Activated naive CD8-positive, alpha-beta T cell treated with anti-CD3 and anti-CD28 coated beads, Interleukin-2, amount 10 ng/mL, durations not matched to agents 7 days and 5 days (primary cell): ENCODE results near the gene LTF. TPM values are rescaled to one million over a fixed set of nuclear protein-coding genes. Genes with fewer than 3 reads are reported as not detected.

Source experiments
- ATAC-seq: fragments of 150-1000 bp; cut with Tn5 transposase; one replicate; pipeline ENCODE4 v1.10.0; 2021; ENCODE audit warnings: low read depth, moderate library complexity
- POLR2A ChIA-PET: fragments of 350-600 bp; sonication (Branson Sonifier 250); formaldehyde crosslinking; loops from one replicate; lab custom pipeline; 2021; ENCODE audit warnings: antibody characterized with exemption; lab: Charles Lee
- DNase-seq: peaks from one replicate; pipeline ENCODE4 v3.0.0; 2021
- H3K27ac Mint-ChIP-seq: one replicate; pipeline ENCODE4 v1.8.0; 2022; ENCODE audit warnings: mild to moderate bottlenecking, mixed read lengths
- H3K27me3 Mint-ChIP-seq: one replicate; pipeline ENCODE4 v1.8.0; 2022; ENCODE audit warnings: mild to moderate bottlenecking, moderate library complexity, mixed read lengths
- H3K36me3 Mint-ChIP-seq: one replicate; pipeline ENCODE4 v1.8.0; 2021; ENCODE audit warnings: mild to moderate bottlenecking, mixed read lengths
- H3K4me1 Mint-ChIP-seq: one replicate; pipeline ENCODE4 v1.8.0; 2021; ENCODE audit warnings: mixed read lengths
- H3K4me3 Mint-ChIP-seq: one replicate; pipeline ENCODE4 v1.8.0; 2022; ENCODE audit warnings: mild to moderate bottlenecking, moderate library complexity, mixed read lengths
- H3K9me3 Mint-ChIP-seq: one replicate; pipeline ENCODE4 v1.8.0; 2021; ENCODE audit warnings: mixed read lengths
- total RNA-seq, 2 experiments: library from RNA; stranded (reverse); gene quantifications; one replicate each; pipeline ENCODE4 v1.2.3, GENCODE V29; 2021

LTF gene
- total RNA-seq, 2 experiments from 2014 or later: not detected

DNA sequence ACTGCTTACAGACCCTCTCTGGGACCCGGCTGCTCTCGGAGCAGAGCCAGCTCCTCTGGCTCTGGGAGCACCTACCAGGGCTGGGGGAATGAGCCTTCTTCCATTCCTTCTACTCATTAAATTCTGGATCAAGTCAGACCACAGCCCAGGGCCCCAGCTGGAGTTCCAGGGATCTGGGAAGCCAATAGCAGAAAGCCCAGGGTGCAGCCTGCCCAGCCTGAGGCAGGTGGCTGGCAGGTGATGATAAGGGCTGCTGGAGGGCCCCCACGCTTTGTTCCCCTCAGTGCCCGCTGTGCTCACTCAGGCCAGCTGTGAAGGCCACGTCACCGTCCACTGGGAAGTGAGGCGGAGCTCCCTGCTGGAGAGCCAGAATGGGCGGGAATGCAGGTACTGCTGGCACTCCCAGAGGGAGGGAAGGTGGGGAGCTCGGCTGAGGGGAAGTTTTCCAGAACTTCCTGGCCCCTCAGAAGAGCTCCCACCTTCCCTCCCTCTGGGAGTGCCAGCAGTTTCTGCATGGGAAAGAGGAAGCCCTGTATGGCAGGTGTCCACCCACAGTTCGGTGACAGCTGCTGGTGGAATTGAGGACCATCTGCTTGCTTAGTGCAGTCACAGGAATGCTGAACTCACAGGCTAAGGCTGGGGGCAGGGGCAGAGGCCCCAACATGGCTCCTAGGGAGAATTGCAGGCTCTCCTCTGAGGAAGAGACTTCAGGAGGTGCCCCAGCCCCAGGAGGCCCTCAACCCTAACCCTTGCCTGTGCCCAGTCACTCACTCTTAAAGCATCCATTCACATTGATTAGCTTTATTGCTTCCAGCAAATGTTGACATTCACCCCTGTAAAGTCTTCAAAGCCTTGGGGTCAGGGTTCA, 20.4 kb upstream of the LTF start:
- no peaks in the 10 kb centered on the region for H3K36me3 Mint-ChIP-seq
- peaks cover 11% of the 10 kb centered on the region for H3K27me3 Mint-ChIP-seq
- no peaks in the 10 kb centered on the region for H3K9me3 Mint-ChIP-seq
- DNase-seq: no peak
- POLR2A ChIA-PET: no interaction called here
- no peak overlapping the region for H3K4me3 Mint-ChIP-seq
- ATAC-seq: no peak
- H3K4me1 Mint-ChIP-seq: peaks cover 10% of the 10 kb centered on the region
- no peak overlapping the region for H3K27ac Mint-ChIP-seq

DNA sequence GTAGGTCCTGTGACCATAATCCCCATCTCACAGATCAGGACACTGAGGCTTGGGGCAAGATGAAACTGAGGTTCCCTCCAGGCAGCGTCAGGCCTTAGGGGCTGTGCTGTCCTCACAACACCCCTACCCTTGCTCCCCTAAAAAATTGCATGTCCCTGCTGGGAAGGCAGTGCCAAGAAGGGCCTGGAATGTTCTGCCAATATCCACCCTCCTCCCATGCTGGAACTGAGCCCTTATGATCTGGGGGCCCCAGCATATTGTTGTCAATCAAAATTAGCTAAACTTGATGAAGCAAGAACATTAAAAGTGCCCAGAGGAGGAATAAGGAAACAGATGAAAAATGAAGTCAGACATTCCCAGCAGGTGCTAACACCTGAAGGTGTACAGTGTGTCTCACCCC, 19.7 kb upstream of the LTF start:
- no peak overlapping the region for H3K4me3 Mint-ChIP-seq
- peaks cover 11% of the 10 kb centered on the region for H3K27me3 Mint-ChIP-seq
- ATAC-seq: no peak
- H3K27ac Mint-ChIP-seq: no peak overlapping the region
- POLR2A ChIA-PET: no interaction called here
- H3K4me1 Mint-ChIP-seq: peaks cover 6% of the 10 kb centered on the region
- H3K9me3 Mint-ChIP-seq: no peaks in the 10 kb centered on the region
- no peak for DNase-seq
- no peaks in the 10 kb centered on the region for H3K36me3 Mint-ChIP-seq

DNA sequence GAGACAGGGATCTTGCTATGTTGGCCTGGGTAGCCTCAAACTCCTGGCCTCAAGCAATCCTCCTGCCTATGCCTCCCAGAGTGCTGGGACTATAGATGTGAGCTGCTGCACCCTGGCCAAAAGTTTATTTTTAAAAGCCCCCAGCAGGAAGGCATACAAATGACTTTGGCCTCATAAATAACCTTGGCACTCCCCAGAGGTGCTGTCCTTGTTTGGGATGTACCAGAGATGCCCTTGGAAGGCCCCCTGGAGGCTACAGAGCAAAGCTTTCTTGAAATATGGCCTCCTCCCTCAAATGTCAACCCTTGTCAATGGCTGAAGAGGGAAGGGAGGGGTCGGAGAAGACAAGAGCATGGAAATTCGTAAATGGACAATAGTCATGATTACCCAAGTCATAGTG, 19.1 kb upstream of the LTF start:
- Mint-ChIP-seq H3K4me1 (peaks cover 2% of the 10 kb centered on the region), H3K36me3 (no peaks in the 10 kb centered on the region), H3K27me3 (peaks cover 16% of the 10 kb centered on the region), H3K4me3 (no peak overlapping the region), H3K27ac (no peak overlapping the region), H3K9me3 (no peaks in the 10 kb centered on the region)
- POLR2A ChIA-PET: no interaction called here
- no peak for ATAC-seq
- no peak for DNase-seq

DNA sequence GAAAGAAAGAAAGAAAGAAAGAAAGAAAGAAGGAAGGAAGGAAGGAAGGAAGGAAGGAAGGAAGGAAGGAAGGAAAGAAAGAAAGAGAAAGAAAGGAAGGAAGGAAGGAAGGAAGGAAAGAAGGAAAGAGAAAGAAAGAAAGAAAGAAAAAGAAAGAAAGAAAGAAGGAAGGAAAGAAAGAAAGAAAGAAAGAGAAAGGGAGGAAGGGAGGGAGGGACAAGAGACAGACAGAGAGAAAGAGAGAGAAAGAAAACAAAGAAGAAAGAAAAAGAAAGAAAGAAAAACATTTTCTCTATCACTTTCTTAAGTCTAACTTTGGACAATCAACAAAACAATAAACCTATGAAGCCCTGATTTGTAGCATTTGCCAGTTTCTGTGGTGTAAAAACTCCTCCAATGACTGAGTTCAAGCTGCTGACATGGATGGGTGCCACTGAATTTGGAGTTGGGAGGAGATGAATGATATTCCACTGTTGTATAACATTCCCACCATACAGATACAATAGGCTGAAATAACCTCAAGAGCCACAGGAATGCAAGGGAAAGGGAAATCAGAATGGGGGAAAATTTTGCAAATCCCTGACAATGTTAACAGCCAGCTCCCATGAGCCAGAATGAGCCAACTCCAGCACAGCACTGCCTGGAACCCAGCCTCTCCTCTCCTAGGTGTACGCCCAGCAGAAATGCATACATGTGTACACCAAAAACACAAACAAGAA, 18.1 kb upstream of the LTF start:
- ATAC-seq: no peak
- no peaks in the 10 kb centered on the region for H3K4me1 Mint-ChIP-seq
- no peak for DNase-seq
- H3K36me3 Mint-ChIP-seq: no peaks in the 10 kb centered on the region
- H3K27me3 Mint-ChIP-seq: peaks cover 14% of the 10 kb centered on the region
- POLR2A ChIA-PET: no interaction called here
- H3K9me3 Mint-ChIP-seq: no peaks in the 10 kb centered on the region
- H3K4me3 Mint-ChIP-seq: no peak overlapping the region
- no peak overlapping the region for H3K27ac Mint-ChIP-seq

DNA sequence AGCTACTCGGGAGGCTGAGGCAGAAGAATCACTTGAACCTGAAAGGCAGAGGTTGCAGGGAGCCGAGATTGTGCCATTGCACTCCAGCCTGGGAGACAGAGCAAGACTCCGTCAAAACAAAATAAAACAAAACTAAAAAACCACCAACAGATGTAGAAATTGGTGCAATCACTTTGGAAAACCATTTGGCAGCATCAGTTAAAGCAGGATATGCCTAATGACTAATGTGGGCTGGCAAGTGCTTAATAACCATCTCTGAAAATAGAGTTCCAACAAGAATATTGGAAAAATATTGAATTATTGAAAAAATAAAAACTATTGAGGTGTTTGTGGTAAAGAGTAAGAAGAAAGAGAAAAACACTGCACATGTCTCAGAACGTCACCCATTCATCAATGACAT, 16.9 kb upstream of the LTF start:
- Mint-ChIP-seq H3K27me3 (peaks cover 17% of the 10 kb centered on the region), H3K9me3 (no peaks in the 10 kb centered on the region), H3K4me3 (no peak overlapping the region), H3K36me3 (no peaks in the 10 kb centered on the region), H3K27ac (no peak overlapping the region), H3K4me1 (no peaks in the 10 kb centered on the region)
- POLR2A ChIA-PET: no interaction called here
- DNase-seq (no peak), ATAC-seq (no peak)

DNA sequence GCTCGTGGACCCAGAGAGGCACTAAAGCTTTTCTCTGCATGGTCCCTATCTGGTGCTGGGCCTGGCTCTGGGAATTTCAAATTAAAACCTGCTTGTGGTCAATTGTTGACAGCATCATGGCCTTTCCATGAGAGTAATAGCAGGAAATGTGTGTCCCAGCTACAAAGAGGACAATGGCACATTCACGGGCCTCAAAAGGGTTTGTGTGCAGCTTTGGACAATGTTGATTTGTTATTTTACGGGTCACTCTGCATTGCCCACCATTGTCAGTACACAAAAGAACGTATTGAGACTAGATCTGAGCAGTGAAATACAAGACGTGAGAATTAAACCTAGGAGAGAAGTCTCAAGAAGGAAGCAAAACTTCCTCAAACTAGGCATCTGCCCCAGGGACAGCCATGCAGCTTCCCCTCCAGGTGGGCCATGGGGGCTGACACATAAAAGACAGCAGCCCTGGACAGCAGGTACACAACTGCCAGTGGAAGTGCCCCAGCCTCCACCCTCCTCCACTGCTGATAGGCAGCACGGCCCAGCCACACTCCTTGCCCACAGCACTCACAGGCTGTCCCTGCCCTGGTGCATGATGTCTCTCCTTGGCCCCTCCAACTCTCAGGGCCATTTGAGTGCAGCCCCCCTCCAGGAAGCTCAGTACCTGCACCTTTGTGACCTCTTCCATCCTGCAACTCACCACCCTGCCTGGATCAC, 15.9 kb upstream of the LTF start:
- peaks cover 26% of the 10 kb centered on the region for H3K27me3 Mint-ChIP-seq
- POLR2A ChIA-PET: no interaction called here
- ATAC-seq (no peak), DNase-seq (no peak)
- H3K4me3 Mint-ChIP-seq: no peak overlapping the region
- H3K27ac Mint-ChIP-seq: no peak overlapping the region
- H3K9me3 Mint-ChIP-seq: no peaks in the 10 kb centered on the region
- H3K36me3 Mint-ChIP-seq: no peaks in the 10 kb centered on the region
- no peaks in the 10 kb centered on the region for H3K4me1 Mint-ChIP-seq

DNA sequence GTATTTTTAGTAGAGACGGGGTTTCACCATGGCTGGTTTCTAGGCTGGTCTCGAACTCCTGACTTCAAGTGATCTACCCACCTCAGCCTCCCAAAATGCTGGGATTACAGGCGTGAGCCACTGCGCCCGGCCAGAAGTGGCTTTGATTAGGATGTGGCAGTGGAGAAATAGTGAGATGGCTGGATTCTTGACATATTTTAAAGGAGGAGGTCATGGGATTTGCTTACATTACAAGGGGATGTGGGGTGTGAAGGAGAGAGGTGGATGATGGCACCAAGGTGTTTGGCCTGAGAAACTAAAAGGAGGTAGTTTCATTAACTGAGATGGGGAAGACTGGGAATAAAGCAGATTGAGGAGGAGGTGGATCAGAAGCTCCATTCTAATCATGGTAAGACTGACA, 15.0 kb upstream of the LTF start:
- H3K4me3 Mint-ChIP-seq: no peak overlapping the region
- H3K9me3 Mint-ChIP-seq: peaks cover 5% of the 10 kb centered on the region
- POLR2A ChIA-PET: no interaction called here
- ATAC-seq (no peak), DNase-seq (no peak)
- no peaks in the 10 kb centered on the region for H3K4me1 Mint-ChIP-seq
- peaks cover 2% of the 10 kb centered on the region for H3K36me3 Mint-ChIP-seq
- H3K27ac Mint-ChIP-seq: no peak overlapping the region
- H3K27me3 Mint-ChIP-seq: peaks cover 36% of the 10 kb centered on the region

DNA sequence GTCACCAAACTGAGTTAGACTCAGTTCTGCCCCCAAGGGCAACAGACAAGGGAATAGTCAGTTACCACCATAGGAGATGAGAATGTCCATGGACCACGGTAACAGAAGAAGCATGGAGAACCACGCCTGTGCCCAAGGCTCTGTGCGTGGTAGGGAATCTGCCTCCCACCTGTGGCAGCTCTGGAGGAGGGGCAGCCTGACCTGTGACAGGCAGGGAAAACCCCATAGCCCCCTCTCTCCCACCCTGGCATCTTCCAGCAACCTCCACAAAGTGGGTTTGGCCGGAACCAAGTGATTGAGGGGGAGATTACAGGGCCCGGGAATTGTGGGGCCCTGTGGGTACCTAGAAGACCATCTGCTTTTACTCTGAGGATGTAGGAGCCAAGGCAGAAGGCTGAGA, 14.3 kb upstream of the LTF start:
- Mint-ChIP-seq H3K36me3 (peaks cover 2% of the 10 kb centered on the region), H3K27ac (no peak overlapping the region), H3K4me3 (no peak overlapping the region), H3K27me3 (peaks cover 42% of the 10 kb centered on the region), H3K4me1 (no peaks in the 10 kb centered on the region), H3K9me3 (peaks cover 8% of the 10 kb centered on the region)
- no peak for ATAC-seq
- POLR2A ChIA-PET: no interaction called here
- DNase-seq: no peak

DNA sequence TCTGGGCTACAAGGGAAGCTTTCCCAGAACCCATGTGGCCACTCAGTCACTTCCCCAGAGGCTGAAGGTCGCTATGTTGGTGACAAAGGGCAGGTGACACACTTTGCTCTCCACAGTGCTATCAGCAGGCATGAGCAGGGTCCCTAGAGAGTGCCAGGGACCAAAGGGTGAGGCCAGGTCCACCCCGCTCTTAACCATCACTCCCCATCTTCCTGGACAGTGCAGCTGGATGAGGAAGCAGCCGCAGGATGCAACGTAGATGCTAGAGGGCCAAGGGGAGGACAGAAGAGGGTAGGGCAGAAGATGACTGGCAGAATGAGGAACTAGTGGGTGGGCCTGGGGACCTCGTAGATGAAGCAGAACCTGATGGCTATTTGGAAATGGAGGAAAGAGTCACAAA, 13.6 kb upstream of the LTF start:
- Mint-ChIP-seq H3K9me3 (peaks cover 10% of the 10 kb centered on the region), H3K36me3 (peaks cover 2% of the 10 kb centered on the region), H3K27ac (no peak overlapping the region), H3K4me1 (no peaks in the 10 kb centered on the region), H3K4me3 (no peak overlapping the region), H3K27me3 (peaks cover 49% of the 10 kb centered on the region)
- DNase-seq (no peak), ATAC-seq (no peak)
- POLR2A ChIA-PET: no interaction called here

DNA sequence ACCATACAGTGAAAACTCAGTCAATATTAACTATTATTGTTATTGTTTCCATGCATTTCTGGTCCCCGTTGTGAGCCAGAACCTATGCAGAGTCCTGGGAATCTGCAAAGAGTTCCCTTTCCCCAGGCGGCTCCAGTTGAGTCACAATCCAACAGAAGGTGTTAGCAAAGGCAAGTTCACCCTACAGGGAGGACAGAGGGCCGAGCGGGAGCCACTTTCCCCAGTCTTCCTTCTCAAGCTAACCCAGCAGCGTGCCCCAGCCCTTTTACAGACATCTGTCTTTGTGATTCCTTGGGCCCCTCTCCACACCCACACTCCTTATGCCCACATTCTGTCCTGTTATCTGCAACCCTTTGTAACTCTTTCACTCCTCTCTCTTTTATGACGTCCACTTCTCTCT, 13.1 kb upstream of the LTF start:
- no peak for ATAC-seq
- peaks cover 2% of the 10 kb centered on the region for H3K36me3 Mint-ChIP-seq
- H3K9me3 Mint-ChIP-seq: peaks cover 10% of the 10 kb centered on the region
- no peak overlapping the region for H3K4me3 Mint-ChIP-seq
- POLR2A ChIA-PET: no interaction called here
- H3K27me3 Mint-ChIP-seq: peaks cover 54% of the 10 kb centered on the region
- H3K4me1 Mint-ChIP-seq: no peaks in the 10 kb centered on the region
- no peak for DNase-seq
- H3K27ac Mint-ChIP-seq: no peak overlapping the region

DNA sequence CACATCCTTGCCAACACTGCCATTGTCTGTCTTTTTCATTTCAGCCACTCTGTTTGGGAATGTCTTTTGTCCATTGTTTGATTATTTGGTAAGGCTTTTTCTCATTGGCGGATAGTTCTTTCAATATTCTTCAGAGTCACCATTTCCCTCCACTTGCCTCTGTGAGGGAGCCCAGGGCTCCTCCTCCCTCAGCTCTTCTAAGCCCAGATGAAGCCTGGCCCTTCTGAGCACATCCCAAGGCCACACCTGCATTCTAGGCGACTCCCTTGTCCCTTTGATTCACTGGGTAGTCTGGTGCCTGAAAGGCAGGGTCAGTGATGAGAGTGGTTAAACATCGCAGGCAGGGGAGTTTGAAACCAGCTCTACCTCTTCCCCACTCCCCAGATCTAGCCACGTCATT, 12.4 kb upstream of the LTF start:
- POLR2A ChIA-PET: no interaction called here
- H3K9me3 Mint-ChIP-seq: peaks cover 10% of the 10 kb centered on the region
- peaks cover 2% of the 10 kb centered on the region for H3K36me3 Mint-ChIP-seq
- ATAC-seq: no peak
- H3K27ac Mint-ChIP-seq: no peak overlapping the region
- H3K4me1 Mint-ChIP-seq: no peaks in the 10 kb centered on the region
- peaks cover 56% of the 10 kb centered on the region for H3K27me3 Mint-ChIP-seq
- DNase-seq: no peak
- no peak overlapping the region for H3K4me3 Mint-ChIP-seq

DNA sequence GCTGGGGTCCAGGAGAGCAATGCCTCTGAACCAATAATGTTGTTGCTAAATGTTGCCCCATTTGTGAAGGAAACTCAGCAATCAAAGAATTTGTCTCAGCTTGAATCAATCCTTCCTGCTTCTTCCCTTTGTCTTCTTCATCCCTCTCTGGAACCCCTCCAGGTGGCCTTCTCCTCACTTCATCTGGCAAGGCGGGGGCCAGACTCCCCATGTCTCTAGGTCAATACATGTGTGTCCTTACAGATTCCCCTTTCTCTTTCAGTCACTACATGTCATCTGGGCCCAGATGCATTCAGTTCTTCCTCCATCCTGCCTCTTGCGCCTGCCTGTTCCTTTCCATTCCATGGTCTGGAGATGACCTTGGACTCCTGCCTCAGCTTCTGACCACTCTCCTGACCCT, 8.0 kb upstream of the LTF start:
- no peak overlapping the region for H3K27ac Mint-ChIP-seq
- DNase-seq: no peak
- H3K9me3 Mint-ChIP-seq: peaks cover 10% of the 10 kb centered on the region
- no peaks in the 10 kb centered on the region for H3K4me1 Mint-ChIP-seq
- no peak overlapping the region for H3K4me3 Mint-ChIP-seq
- no peak for ATAC-seq
- H3K36me3 Mint-ChIP-seq: peaks cover 2% of the 10 kb centered on the region
- H3K27me3 Mint-ChIP-seq: peaks cover 55% of the 10 kb centered on the region
- POLR2A ChIA-PET: no interaction called here

DNA sequence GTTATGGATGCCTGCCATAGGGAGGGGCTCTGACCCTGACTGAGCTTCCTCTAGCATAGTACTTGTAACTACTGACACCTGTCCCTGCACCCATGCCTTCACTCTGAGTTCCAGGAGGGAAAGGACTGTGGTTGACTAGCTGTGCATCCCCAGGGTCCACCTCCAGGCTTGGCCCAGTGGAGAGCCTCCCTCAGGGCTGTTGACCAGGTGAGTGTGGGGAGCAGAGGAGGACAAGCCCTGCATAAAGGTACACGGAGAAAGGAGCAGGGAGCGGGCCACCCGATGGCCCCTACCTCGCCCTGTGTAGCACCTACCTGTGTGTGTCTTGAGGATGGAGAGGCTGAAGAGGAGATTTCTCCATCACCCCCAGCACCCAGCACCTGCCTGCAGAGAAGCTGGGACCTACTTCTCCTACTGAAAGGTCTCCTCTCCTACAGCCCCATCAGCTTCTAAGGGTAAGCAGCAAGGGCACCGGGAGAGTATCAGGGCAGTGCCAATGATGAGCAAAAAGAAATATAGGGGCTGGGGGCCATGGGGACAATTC, 6.7 kb upstream of the LTF start:
- Mint-ChIP-seq H3K4me1 (no peaks in the 10 kb centered on the region), H3K9me3 (peaks cover 10% of the 10 kb centered on the region), H3K4me3 (no peak overlapping the region), H3K27me3 (peaks cover 56% of the 10 kb centered on the region), H3K27ac (no peak overlapping the region), H3K36me3 (peaks cover 2% of the 10 kb centered on the region)
- DNase-seq: no peak
- POLR2A ChIA-PET: no interaction called here
- ATAC-seq: no peak
